Fibroblast of mammary gland (primary cell): ENCODE results near the gene CYBRD1.
"Not testable (repeated sequence)": the region's sequence is repeated elsewhere in the genome, so short reads cannot be mapped to it uniquely, and the experiment has no call there.

Experiments used
- DNase-seq: peaks from one replicate; pipeline ENCODE4 v3.0.0-alpha.2; 2010; ENCODE audit warnings: low read depth
- H3K4me3 ChIP-seq: 2 replicates; pipeline ENCODE4 v1.5.1; 2011; ENCODE audit warnings: low read depth, mild to moderate bottlenecking, low read length, moderate library complexity; ENCODE audit not compliant: control insufficient read depth
- CTCF ChIP-seq: conservative IDR thresholded peaks from 2 replicates; pipeline ENCODE4 v1.5.1; 2011; ENCODE audit warnings: low read depth, low read length, inconsistent platforms; ENCODE audit not compliant: control insufficient read depth, insufficient read depth

CYBRD1 gene

GRCh38 chr2:171492664-171493063 lies 29.6 kb upstream of the CYBRD1 start:
- TF ChIP-seq CTCF, result no peak
- H3K4me3 ChIP-seq, result no peak overlapping the region
- no peak for DNase-seq

- not testable (repeated sequence) for H3K4me3 ChIP-seq
Measured at GRCh38 chr2:171497664-171498063, 24.6 kb upstream of the CYBRD1 start.

GRCh38 chr2:171505374-171505773 lies 16.9 kb upstream of the CYBRD1 start:
- H3K4me3 ChIP-seq, result no peak overlapping the region
- no peak for TF ChIP-seq CTCF
- DNase-seq, result no peak

More at GRCh38 chr2:171497664-171498063, 24.6 kb upstream of the CYBRD1 start:
- not testable (repeated sequence) for DNase-seq

GRCh38 chr2:171509945-171510731 lies 12.1 kb upstream of the CYBRD1 start:
- no peak overlapping the region for H3K4me3 ChIP-seq
- DNase-seq, result no peak
- no peak for TF ChIP-seq CTCF

GRCh38 chr2:171512014-171512413 lies 10.3 kb upstream of the CYBRD1 start:
- no peak for DNase-seq
- no peak overlapping the region for H3K4me3 ChIP-seq
- no peak for TF ChIP-seq CTCF

GRCh38 chr2:171512683-171513195 lies 9.5 kb upstream of the CYBRD1 start:
- H3K4me3 ChIP-seq, result no peak overlapping the region
- no peak for TF ChIP-seq CTCF
- no peak for DNase-seq

- no peak for DNase-seq
- TF ChIP-seq CTCF, result no peak
- no peak overlapping the region for H3K4me3 ChIP-seq
Measured at GRCh38 chr2:171513719-171514160, 8.5 kb upstream of the CYBRD1 start.
